Esophagus (tissue), 2 donors: ENCODE measurements around the gene FAM240A. TPM values are rescaled to one million over a fixed set of nuclear protein-coding genes. Genes with fewer than 3 reads are reported as not detected.

Experiments used
- H3K27ac ChIP-seq, 2 donors: one replicate each; pipeline ENCODE4 v1.5.1; 2013; ENCODE audit warnings: low read depth in 2 of 2, mild to moderate bottlenecking in 2 of 2, inconsistent platforms in 1 of 2, low read length in 1 of 2, moderate library complexity in 1 of 2
- H3K27me3 ChIP-seq, 2 donors: one replicate each; pipeline ENCODE4 v1.6.1; 2013; ENCODE audit warnings: low read length in 2 of 2, control low read depth in 1 of 2, mild to moderate bottlenecking in 1 of 2; ENCODE audit not compliant: insufficient read depth in 2 of 2, control insufficient read depth in 1 of 2
- H3K36me3 ChIP-seq, 2 donors: one replicate each; pipeline ENCODE4 v1.6.1; 2013; ENCODE audit warnings: low read length in 1 of 2; ENCODE audit not compliant: control insufficient read depth in 2 of 2, insufficient read depth in 2 of 2
- H3K4me1 ChIP-seq, 2 donors: one replicate each; pipeline ENCODE4 v1.6.1; 2013; ENCODE audit warnings: low read length in 1 of 2; ENCODE audit not compliant: control insufficient read depth in 2 of 2, insufficient read depth in 2 of 2
- H3K4me3 ChIP-seq, 2 donors: one replicate each; pipeline ENCODE4 v1.5.1; 2013; ENCODE audit warnings: low read length in 2 of 2, mild to moderate bottlenecking in 2 of 2, low read depth in 1 of 2, moderate library complexity in 1 of 2
- H3K9me3 ChIP-seq, 2 donors: one replicate each; pipeline ENCODE4 v1.6.1; 2013; ENCODE audit warnings: mild to moderate bottlenecking in 2 of 2, low read depth in 1 of 2, low read length in 1 of 2, moderate library complexity in 1 of 2; ENCODE audit not compliant: control insufficient read depth in 2 of 2, insufficient read depth in 1 of 2
- WGBS, 2 donors: extraction: QIAGEN DNeasy Blood & Tissue Kit; methylation state at CpG; one replicate each; pipeline ENCODE4 v1.1.7; 2013; 5-methylcytosine and 5-hydroxymethylcytosine counted together
- polyA plus RNA-seq, 2 donors: library from polyadenylated mRNA; stranded (reverse); fragments of 200-250 nt; gene quantifications; one replicate each; pipeline ENCODE4 v1.2.3, GENCODE V29; 2013
- donor health status: healthy with polysubstance abuse.
- donor health status: Bipolar disorder and iron deficiency.

FAM240A gene
- polyA plus RNA-seq, 2 donors: not detected

DNA sequence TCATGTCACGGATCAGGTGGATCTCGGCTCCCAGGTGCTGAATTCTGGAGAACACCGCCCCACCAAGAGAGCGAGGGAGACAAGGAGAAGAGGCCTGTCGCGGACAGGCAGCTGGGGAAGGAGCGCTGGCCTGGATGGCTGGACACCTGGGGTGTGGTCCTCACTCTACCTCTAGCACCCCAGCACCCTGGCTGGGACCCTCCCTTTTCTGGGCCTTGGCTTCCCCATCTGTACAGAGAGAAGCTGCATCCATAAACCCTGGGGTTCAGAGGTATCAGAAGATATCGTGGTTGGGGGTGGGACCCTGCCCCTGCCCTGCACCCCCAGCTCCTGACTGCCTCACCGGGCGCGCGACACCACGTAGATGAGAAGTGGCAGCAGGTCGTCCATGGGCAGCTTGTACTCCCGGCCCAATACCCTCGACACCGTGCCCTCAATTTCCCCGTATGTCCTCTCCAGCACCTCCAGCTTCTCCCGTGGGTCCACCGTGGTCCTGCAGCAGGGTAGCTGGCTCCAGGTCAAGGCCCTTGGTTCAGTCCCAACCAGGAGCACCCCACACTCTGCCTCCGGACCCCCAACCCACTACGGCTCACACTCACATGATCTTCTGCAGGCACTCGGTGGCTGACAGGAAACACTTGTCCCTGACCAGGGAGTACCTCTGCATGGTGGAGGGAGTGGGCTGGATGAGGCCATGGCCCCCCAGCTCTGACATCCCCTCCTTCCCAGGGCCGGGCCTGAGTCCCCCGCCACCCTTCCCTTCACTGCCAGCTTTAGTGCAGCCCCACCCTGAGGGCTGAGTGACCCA is 59.4 kb downstream of the FAM240A start:
- Histone ChIP-seq H3K4me1 (peaks cover 0 to 2% of the 10 kb centered on the region in 2 donors), H3K9me3 (no peaks in the 10 kb centered on the region), H3K36me3 (peaks cover 17 to 56% of the 10 kb centered on the region in 2 donors), H3K27me3 (no peaks in the 10 kb centered on the region), H3K27ac (no peak overlapping the region), H3K4me3 (no peak overlapping the region)
- WGBS, 2 donors: 90 to 93% methylated on average over 25 of the region's 25 CpGs

DNA sequence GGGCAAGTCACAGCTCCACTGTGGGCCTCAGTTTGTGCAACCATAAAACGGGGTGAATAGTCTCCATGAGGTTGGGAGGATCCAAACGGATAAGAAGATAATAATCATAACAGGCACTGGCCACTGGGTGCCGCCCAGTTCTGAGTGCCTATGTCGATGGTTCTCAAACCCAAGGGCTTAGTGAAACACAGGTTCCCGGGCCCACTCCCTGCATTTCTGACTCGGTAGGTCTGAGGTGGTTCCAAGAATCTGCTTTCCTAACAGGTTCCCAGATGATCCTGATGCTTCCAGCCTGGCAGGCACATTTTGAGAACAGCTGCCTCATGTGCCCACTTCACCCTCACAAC is 60.0 kb downstream of the FAM240A start:
- no peaks in the 10 kb centered on the region for H3K9me3 ChIP-seq
- no peaks in the 10 kb centered on the region for H3K27me3 ChIP-seq
- H3K4me3 ChIP-seq: no peak overlapping the region
- H3K4me1 ChIP-seq: peaks cover 0 to 2% of the 10 kb centered on the region in 2 donors
- 92 to 94% methylated on average over 6 of the region's 6 CpGs for WGBS, 2 donors
- H3K27ac ChIP-seq: no peak overlapping the region
- H3K36me3 ChIP-seq: peaks cover 17 to 61% of the 10 kb centered on the region in 2 donors

DNA sequence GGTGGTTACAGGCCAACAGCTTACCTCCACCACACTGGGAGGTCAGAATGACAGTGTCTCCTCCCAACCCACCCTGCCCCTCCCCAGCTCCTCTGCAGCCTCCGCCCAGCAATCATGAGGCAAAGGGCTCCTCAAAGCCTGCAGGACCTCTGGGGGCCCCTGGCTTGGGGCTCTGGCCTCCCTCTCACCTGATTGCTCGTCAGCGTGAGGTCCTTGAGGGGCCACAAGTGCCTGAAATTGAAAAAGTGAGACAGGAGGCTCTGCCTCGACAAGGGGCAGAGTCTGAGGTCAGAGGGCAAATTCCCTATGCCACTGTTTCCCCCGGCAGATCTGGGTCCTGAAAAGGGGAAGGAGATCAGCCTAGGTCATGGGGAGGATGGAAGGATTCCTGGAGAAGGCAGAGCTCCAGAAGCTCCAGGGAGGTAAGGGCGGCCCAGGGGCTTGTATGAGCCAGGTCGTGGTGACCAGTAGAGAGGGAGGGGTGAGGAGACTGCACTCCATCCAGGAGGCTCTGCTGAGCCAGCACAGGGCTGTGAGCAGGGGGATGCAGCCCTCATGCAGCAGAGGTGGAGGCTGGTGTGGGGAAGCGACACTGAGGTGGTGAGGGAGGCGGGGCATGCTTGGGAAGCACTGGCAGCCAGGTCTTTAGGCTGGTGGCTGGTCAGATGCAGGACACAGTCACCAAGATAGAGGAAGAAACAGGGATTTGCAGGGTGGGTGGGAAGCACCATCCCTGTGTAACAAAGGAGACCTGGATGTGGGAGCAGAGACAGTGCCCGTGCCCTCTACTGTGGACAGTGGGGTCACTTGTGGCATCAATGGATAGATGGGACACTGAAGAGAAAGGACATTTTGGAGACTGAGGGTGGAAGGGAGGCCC is 61.1 kb downstream of the FAM240A start:
- Histone ChIP-seq H3K9me3 (no peaks in the 10 kb centered on the region), H3K4me1 (peaks cover 0 to 2% of the 10 kb centered on the region in 2 donors), H3K36me3 (peaks cover 17 to 64% of the 10 kb centered on the region in 2 donors), H3K27me3 (no peaks in the 10 kb centered on the region), H3K27ac (no peak overlapping the region), H3K4me3 (no peak overlapping the region)
- 87 to 88% methylated on average over 10 of the region's 10 CpGs for WGBS, 2 donors

DNA sequence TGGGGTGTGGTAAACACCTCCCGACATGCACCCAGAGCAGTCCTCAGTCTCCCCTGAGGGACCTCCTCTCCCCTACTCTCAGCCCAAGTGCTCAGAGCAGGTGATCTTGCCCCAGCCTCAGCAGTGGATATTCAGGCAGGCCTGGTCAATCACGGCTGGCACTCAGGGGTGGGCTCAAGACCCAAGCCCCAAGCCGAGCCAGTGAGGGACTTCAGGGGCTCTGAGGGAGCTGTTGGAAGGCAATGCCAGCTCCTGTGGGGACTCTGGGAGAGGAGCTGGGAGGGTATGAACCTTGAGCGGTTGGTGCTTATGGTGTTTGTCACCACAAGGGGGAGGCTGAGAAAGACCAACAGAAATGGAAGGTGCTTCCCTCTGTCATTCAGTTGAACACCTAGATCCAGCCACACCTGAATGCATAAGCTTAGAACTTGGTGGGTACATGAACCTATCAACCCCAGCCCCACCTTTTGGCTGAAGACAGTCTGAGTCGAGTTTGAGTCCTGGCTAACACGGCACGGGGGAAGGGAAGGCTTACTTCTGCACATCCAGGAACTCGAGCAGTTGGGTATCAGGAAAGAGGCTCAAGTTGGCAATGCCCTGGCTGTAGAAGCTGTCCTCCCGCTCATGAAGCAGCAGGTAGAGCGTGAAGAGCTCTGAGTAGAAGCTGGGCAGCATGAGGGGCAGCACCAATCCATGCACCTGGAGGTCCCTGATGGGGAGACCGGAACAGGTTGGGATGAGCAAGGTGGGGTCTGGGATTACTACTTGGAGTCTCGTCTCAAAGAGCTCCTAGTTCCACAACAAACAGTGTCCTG is 61.9 kb downstream of the FAM240A start:
- Histone ChIP-seq H3K27me3 (no peaks in the 10 kb centered on the region), H3K27ac (no peak overlapping the region), H3K9me3 (no peaks in the 10 kb centered on the region), H3K4me1 (peaks cover 0 to 2% of the 10 kb centered on the region in 2 donors), H3K4me3 (no peak overlapping the region), H3K36me3 (peaks cover 17 to 72% of the 10 kb centered on the region in 2 donors)
- 89 to 93% methylated on average over 12 of the region's 12 CpGs for WGBS, 2 donors

DNA sequence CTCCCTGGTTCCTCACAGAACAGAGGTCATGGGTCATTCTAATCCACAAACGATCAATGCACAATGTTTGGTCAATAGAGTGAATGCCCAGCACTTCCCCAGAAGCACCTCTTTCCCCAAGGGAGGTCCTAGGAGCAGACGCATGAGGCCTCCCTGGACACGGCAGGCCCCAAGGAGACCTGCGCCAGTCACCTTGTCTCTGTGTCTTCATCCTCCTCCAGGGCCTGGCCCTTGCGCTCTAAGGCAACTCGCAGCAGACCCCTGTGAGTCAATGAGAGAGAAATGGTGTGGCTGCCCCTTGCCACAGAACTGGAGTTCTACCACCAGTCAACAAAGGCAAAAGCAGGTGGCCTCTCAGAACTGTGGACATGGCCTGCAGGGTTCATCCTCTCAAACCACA is 63.1 kb downstream of the FAM240A start:
- WGBS, 2 donors: 94 to 95% methylated on average over 6 of the region's 6 CpGs
- no peaks in the 10 kb centered on the region for H3K9me3 ChIP-seq
- H3K27me3 ChIP-seq: no peaks in the 10 kb centered on the region
- no peak overlapping the region for H3K27ac ChIP-seq
- H3K36me3 ChIP-seq: peaks cover 17 to 78% of the 10 kb centered on the region in 2 donors
- H3K4me3 ChIP-seq: no peak overlapping the region
- peaks cover 0 to 2% of the 10 kb centered on the region in 2 donors for H3K4me1 ChIP-seq

Other genes starting within 250 kb of the FAM240A start
- 1 to 10 TPM in 1 of 2 donors, under 1 TPM in 1; 0.73 to 1.2 TPM for gene CCR5, start 241.6 kb upstream of the FAM240A start, polyA plus RNA-seq
- gene CCRL2, start 205.3 kb upstream of the FAM240A start, polyA plus RNA-seq: under 1 TPM; 0.28 to 0.29 TPM
- 1 to 10 TPM in 1 of 2 donors, under 1 TPM in 1; 0.98 to 2.3 TPM for gene LTF, start 147.6 kb upstream of the FAM240A start, polyA plus RNA-seq
- not detected for gene RTP3, start 114.5 kb upstream of the FAM240A start, polyA plus RNA-seq
- under 1 TPM; 0.13 to 0.14 TPM for gene LRRC2, start 46.2 kb upstream of the FAM240A start, polyA plus RNA-seq
- gene ALS2CL, start 81.2 kb downstream of the FAM240A start, polyA plus RNA-seq: 100 to 1,000 TPM in 1 of 2 donors, 10 to 100 TPM in 1; 95.0 to 225 TPM
- 1 to 10 TPM; 1.2 to 2.5 TPM for gene TMIE, start 88.9 kb downstream of the FAM240A start, polyA plus RNA-seq
- gene PRSS50, start 105.3 kb downstream of the FAM240A start, polyA plus RNA-seq: under 1 TPM; 0.06 TPM